ENCODE results near the gene ATP5F1C.
"Not testable (repeated sequence)": the region's sequence is repeated elsewhere in the genome, so short reads cannot be mapped to it uniquely, and the experiment has no call there.

ATP5F1C gene

DNA sequence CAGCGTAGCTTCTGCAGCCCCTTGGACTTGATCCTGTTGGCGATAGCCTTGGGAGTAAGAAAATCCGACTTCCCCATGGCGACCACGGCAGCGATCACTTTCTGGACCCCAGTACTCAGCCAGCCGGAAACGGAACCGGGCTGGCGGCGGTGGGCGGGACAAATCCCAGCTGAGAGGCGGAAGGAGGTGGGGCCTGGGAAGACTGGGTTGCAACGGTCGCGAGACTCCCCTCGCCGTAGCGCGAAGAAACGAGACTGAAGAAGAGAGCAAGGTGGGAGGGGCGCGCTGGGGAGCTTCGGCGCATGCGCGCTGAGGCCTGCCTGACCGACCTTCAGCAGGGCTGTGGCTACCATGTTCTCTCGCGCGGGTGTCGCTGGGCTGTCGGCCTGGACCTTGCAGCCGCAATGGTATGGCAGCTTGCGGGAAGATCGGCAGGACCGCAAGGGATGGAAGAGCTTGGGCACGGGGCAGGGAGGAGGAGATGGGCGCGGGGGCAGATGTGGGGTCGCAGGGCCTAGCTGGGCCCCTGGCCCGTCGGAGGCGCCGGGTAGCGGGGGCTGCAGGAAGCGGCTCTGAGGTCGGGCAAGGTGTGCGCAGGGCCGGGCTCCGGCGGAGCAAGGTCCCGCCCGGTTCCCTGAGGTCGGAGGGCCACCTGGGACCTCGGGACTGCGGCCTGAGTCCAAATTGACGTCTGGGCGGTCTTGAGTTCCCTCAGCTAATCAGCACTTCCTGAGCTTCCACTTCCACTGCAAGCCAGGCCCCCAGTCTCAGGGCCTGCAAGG lies at the start of gene ATP5F1C, which contains the start of gene KIN:
Gene ATP5F1C, plus strand, starts transcription at position 321 of the 782 bp plus-strand sequence. Its CDS starts 31 bp downstream, at position 352.
Gene KIN, minus strand, starts transcription at position 137 of the 782 bp plus-strand sequence. Its CDS starts 60 bp downstream, at position 77.
- H3K27ac ChIP-seq = peak within 1 kb of the TSS; percentile 81 to 87
- H3K4me3 ChIP-seq = peak within 1 kb of the TSS; percentile 86
- TF ChIP-seq, protein P1, sequence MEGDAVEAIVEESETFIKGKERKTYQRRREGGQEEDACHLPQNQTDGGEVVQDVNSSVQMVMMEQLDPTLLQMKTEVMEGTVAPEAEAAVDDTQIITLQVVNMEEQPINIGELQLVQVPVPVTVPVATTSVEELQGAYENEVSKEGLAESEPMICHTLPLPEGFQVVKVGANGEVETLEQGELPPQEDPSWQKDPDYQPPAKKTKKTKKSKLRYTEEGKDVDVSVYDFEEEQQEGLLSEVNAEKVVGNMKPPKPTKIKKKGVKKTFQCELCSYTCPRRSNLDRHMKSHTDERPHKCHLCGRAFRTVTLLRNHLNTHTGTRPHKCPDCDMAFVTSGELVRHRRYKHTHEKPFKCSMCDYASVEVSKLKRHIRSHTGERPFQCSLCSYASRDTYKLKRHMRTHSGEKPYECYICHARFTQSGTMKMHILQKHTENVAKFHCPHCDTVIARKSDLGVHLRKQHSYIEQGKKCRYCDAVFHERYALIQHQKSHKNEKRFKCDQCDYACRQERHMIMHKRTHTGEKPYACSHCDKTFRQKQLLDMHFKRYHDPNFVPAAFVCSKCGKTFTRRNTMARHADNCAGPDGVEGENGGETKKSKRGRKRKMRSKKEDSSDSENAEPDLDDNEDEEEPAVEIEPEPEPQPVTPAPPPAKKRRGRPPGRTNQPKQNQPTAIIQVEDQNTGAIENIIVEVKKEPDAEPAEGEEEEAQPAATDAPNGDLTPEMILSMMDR (IDR thresholded peaks at IDR 0.05) = no peak
- peak; percentile 98 for DNase-seq (ENCODE audit: low spot score)

DNA sequence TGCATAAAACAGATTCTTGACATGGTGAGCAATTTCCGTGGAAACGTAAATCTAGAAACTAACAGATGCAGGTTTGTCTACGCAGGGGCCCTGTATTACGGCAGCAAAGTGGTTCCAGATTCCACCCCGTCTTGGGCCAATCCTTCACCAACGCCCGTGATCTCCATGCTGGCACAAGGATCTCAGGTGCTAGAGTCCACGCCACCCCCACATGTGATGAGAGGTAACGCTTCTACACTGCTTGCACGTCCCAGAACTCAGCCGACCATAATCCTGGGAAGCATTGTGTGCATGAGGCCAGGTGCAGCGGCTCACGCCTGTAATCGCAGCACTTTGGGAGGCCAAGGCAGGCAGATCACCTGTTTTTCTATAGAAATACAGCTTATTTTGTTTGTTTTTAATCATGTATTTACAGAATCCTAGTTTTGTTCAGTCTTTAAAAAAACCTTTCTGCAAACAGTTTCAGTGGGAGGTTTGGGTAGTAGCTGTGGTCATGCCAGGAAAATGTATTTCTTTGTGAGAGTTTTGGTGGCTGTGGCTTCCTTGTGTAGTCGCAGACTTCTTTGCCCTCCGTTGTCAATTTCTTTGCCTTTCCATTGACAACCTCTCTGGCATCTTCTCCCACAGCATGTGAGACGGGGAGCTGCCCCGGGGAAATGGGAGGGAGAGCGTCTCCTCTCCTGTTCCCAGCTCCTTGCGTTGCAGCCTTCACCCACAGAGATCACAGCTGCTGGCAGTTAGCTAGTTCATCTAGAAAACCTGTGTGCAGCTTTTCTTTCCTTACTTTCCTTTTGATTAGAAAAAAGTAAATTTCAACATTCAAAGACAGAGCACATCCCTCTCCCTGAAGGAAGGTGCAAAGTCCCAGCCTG lies 49.2 kb upstream of the ATP5F1C start:
- Histone ChIP-seq H3K4me3 (no peak overlapping the region), H3K27ac (no peak overlapping the region)
- TF ChIP-seq, protein P1 (IDR thresholded peaks at IDR 0.05) = no peak
- DNase-seq (ENCODE audit: low spot score) = no peak

DNA sequence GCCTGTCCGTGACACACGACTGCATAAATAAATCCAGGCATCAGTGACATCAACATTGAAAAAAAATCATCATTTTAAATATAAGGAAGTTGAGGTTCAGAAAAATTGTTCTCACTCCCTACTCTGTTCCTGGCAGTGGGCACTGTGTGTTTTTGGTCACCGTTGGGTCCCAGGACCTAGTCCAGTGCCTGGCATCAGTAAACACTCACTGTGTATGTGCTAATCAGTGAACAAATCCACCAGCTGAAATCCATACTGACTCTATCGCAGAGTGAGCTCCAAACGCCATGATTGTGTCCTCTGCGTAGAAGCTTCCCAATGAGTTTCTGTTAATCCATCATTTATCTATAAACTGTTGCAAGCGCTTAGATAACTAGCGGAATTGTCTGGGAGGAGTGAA lies 43.7 kb upstream of the ATP5F1C start:
- DNase-seq (ENCODE audit: low spot score) = no peak
- TF ChIP-seq, protein P1 (IDR thresholded peaks at IDR 0.05) = no peak
- H3K27ac ChIP-seq = no peak overlapping the region
- H3K4me3 ChIP-seq = no peak overlapping the region

DNA sequence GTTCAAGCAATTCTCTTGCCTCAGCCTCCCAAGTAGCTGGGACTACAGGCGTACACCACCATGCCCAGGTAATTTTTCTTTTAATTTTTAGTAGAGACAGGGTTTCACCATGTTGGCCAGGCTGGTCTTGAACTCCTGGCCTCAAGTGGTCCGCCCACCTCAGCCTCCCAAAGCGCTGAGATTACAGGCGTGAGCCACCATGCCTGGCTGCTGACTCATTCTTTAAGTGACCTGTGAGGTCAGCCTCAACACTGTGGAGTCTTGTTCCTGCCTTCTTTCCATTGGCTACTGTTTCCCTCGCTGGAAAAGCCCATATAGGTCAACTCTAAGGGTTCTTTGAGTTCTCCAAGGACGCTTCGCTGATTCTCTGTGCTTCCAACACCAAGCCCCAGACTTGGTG lies 39.3 kb upstream of the ATP5F1C start:
- DNase-seq (ENCODE audit: low spot score); H3K4me3 ChIP-seq; H3K27ac ChIP-seq: not testable (repeated sequence)

DNA sequence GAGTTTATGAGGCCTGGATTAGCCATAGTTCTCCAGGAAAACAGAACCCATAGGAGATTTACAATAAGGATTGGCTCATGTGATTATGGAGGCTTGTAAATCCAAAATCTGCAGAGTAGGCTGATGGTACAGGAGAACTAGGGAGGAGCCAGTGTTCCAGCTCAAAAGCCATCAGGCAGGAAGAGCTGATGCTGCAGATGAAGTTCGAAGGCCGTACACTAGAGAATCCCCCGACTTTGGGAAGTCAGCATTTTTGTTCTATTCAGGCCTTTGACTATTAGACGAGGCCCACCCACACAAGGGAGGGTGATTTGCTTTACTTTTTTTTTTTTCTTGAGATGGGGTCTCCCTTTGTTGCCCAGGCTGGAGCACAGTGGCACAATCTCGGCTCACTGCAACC lies 37.8 kb upstream of the ATP5F1C start:
- Histone ChIP-seq H3K4me3 (no peak overlapping the region), H3K27ac (no peak overlapping the region)
- DNase-seq (ENCODE audit: low spot score) = no peak
- TF ChIP-seq, protein P1 (IDR thresholded peaks at IDR 0.05) = no peak

DNA sequence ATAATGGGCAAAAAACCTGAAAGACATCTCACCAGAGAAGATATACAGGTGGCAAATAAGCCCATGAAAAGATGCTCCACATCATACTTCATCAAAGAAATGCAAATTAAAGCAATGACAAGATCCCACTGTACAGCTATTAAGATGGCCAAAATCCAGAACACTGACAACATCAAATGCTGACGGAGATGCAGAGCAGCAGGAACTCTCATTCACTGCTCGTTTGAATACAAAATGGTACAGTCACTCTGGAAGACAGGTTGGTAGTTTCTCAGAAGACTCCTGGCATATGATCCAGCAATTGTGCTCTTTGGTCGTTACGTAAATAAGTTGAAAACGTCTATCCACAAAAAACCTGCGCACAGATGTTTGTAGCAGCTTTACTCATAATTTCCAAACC lies 35.7 kb upstream of the ATP5F1C start:
- no peak overlapping the region for H3K27ac ChIP-seq
- no peak for DNase-seq (ENCODE audit: low spot score)
- no peak overlapping the region for H3K4me3 ChIP-seq
- TF ChIP-seq, protein P1 (IDR thresholded peaks at IDR 0.05) = no peak

DNA sequence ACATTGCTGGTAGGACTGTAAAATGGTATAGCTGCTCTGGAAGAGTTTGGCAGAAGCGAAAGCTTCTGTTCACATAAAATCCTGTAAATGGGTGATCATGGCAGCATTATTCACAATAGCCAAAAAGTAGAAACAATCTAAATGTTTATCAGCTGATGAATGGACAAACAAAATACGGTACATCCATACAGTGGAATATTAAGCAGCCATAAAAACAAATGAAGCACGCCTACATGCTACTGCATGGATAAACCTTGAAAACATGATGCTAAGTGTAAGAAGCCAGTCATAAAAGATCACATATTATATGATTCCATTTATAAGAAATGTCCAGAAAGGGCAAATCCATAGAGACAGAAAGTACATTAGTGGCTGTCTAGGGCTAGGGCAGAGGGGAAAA lies 32.9 kb upstream of the ATP5F1C start:
- DNase-seq (ENCODE audit: low spot score) = no peak
- H3K4me3 ChIP-seq = no peak overlapping the region
- TF ChIP-seq, protein P1 (IDR thresholded peaks at IDR 0.05) = no peak
- H3K27ac ChIP-seq = no peak overlapping the region

Data from coronary artery (tissue), 2 donors.